K562 (cell line): ENCODE measurements around the gene ZNF90. TPM values are rescaled to one million over a fixed set of nuclear protein-coding genes. Genes with fewer than 3 reads are reported as not detected.

Source experiments
- ATAC-seq: fragments of 200-7000 bp; cut with Tn5 transposase; 3 replicates; pipeline ENCODE4 v1.9.1; 2020; ENCODE audit warnings: moderate library complexity
- BruUV-seq: library from RNA; stranded (reverse); fragments of 400-500 nt; replicated peaks from 2 replicates; lab custom pipeline; 2021; lab: Mats Ljungman, UMichigan
- CTCF ChIA-PET: fragments of 300-600 bp; formaldehyde crosslinking; extraction: SDS; loops from one replicate; lab custom pipeline; 2021; ENCODE audit warnings: low intra/inter-chr PET ratio; lab: Yijun Ruan, JAX
- POLR2A ChIA-PET: fragments of 300-600, 350-650 bp; sonication (Branson Sonifier 250); formaldehyde crosslinking; extraction: SDS; loops from one replicate; lab custom pipeline; 2021; ENCODE audit warnings: antibody characterized with exemption, inconsistent platforms; lab: Yijun Ruan, JAX
- DNase-seq, 4 experiments: peaks; one replicate each; pipeline versions ENCODE4 v3.0.0 to v3.0.0-alpha.2; 2011 to 2018; ENCODE audit warnings: low spot score in 3 of 4, mixed read lengths in 3 of 4; ENCODE audit errors: extremely low read depth in 1 of 4
- FAIRE-seq: peaks from 2 replicates; lab custom pipeline; 2011; peaks lifted over from hg19 to GRCh38; lab: Jason Lieb, UNC
- H2AFZ ChIP-seq: 2 replicates; pipeline ENCODE4 v1.6.0; 2011; ENCODE audit warnings: low read depth, low read length, control low read depth, inconsistent platforms
- H3K27ac ChIP-seq: fragments of 200-600 bp; 3 replicates; pipeline ENCODE4 v1.8.0; 2011; ENCODE audit warnings: low read depth, mild to moderate bottlenecking, control low read depth, inconsistent platforms, low read length, moderate library complexity, mixed read lengths; ENCODE audit errors: extremely low read depth
- H3K27me3 ChIP-seq, 2 experiments: fragments of 300-600 bp in 1 of 2; 2 replicates in 1 of 2; 3 replicates in 1 of 2; pipeline versions ENCODE4 v1.6.0 to v1.8.0; 2011; ENCODE audit warnings: inconsistent platforms in 2 of 2, low read length in 2 of 2, mild to moderate bottlenecking in 1 of 2, mixed read lengths in 1 of 2, moderate library complexity in 1 of 2; ENCODE audit not compliant: control insufficient read depth in 2 of 2, insufficient read depth in 2 of 2
- H3K36me3 ChIP-seq: fragments of 300-600 bp; 3 replicates; pipeline ENCODE4 v1.8.0; 2011; ENCODE audit warnings: mild to moderate bottlenecking, low read length, inconsistent platforms; ENCODE audit not compliant: control insufficient read depth, insufficient read depth
- H3K4me1 ChIP-seq, 2 experiments: fragments of 200-600 bp in 1 of 2; replicated peaks in 1 of 2; 2 replicates in 1 of 2; 3 replicates in 1 of 2; pipeline versions ENCODE4 v1.5.1 to v1.8.0; 2011; ENCODE audit warnings: inconsistent platforms in 2 of 2, low read length in 2 of 2, mild to moderate bottlenecking in 1 of 2, mixed read lengths in 1 of 2, moderate library complexity in 1 of 2; ENCODE audit not compliant: control insufficient read depth in 2 of 2, insufficient read depth in 2 of 2
- H3K4me2 ChIP-seq: 2 replicates; pipeline ENCODE4 v1.6.1; 2011; ENCODE audit warnings: low read length, control low read depth, inconsistent platforms, mixed read lengths; ENCODE audit not compliant: insufficient read depth
- H3K4me3 ChIP-seq: fragments of 200-600 bp; sonication (generic), shearing (Covaris generic); 2 replicates; pipeline ENCODE4 v1.5.1; 2016; ENCODE audit warnings: control low read depth, inconsistent platforms
- H3K79me2 ChIP-seq: fragments of 200-600 bp; 3 replicates; pipeline ENCODE4 v1.8.0; 2011; ENCODE audit warnings: low read length, inconsistent platforms; ENCODE audit not compliant: control insufficient read depth, insufficient read depth
- H3K9ac ChIP-seq, 2 experiments: 2 replicates each; pipeline versions ENCODE4 v1.6.0 to v1.6.1; 2011; ENCODE audit warnings: low read depth in 2 of 2, low read length in 2 of 2, control low read depth in 1 of 2, inconsistent platforms in 1 of 2, mild to moderate bottlenecking in 1 of 2, mixed read lengths in 1 of 2; ENCODE audit not compliant: insufficient read depth in 1 of 2
- H3K9me1 ChIP-seq: one replicate; pipeline ENCODE4 v1.6.0; 2011; ENCODE audit warnings: inconsistent platforms, mild to moderate bottlenecking, low read length, moderate library complexity; ENCODE audit not compliant: control insufficient read depth, insufficient read depth
- H3K9me3 ChIP-seq: replicated peaks from 2 replicates; pipeline ENCODE4 v1.5.1; 2011; ENCODE audit warnings: low read depth, low read length, inconsistent platforms; ENCODE audit not compliant: control insufficient read depth, insufficient read depth
- H4K20me1 ChIP-seq: replicated peaks from 2 replicates; pipeline ENCODE4 v1.6.1; 2011; ENCODE audit warnings: low read length, inconsistent platforms, mixed read lengths; ENCODE audit not compliant: control insufficient read depth, insufficient read depth
- KLF16 ChIP-seq: IDR thresholded peaks from 2 replicates; pipeline ENCODE4 v1.6.1; 2016; ENCODE audit warnings: antibody characterized with exemption
- NRF1 ChIP-seq, 2 experiments: fragments of 450-650 bp; IDR thresholded peaks in 1 of 2; conservative IDR thresholded peaks in 1 of 2; 2 replicates each; pipeline ENCODE4 v1.6.1; 2014; ENCODE audit warnings: mild to moderate bottlenecking in 2 of 2
- RFX1 ChIP-seq: fragments of 450-650 bp; IDR thresholded peaks from 2 replicates; pipeline ENCODE4 v1.6.1; 2016; ENCODE audit warnings: mild to moderate bottlenecking, moderate library complexity
- ZNF780A ChIP-seq: fragments of 250-450 bp; sonication (Bioruptor Pico); IDR thresholded peaks from 2 replicates; pipeline ENCODE4 v1.5.0; 2021; ENCODE audit warnings: mild to moderate bottlenecking
- WGBS: fragments of 100-300 bp; shearing (Covaris generic); methylation state at CpG from one replicate; pipeline ENCODE4 v1.1.6; 2016; ENCODE audit warnings: low coverage, mixed read lengths; ENCODE audit not compliant: insufficient coverage; ENCODE audit errors: missing lambda C conversion rate; 5-methylcytosine and 5-hydroxymethylcytosine counted together
- in situ Hi-C: fragments of 300-500 bp; cut with MboI; formaldehyde crosslinking; loops from 4 replicates; pipeline ENCODE4 v1.15.0; 2018; ENCODE audit warnings: inconsistent platforms, mixed read lengths
- intact Hi-C: fragments of 100-400 bp; cut with micrococcal nuclease; formaldehyde crosslinking; loops from 2 replicates; pipeline ENCODE4 v1.14.2; 2022
- polyA plus RNA-seq, 8 experiments: library from polyadenylated mRNA; depleted of rRNA in 4 of 8; stranded (reverse) in 5 of 8; unstranded in 3 of 8; fragments of >200 nt; fragmentation: Nextera tagmentation in 2 of 8; fragmentation: Illumina TruSeq in 1 of 8; extraction: Ambion mirVana in 2 of 8; extraction: Trizol in 1 of 8; gene quantifications; 2 replicates each; pipeline versions ENCODE4 v1.2.1 to v1.2.3, GENCODE V29; 2011 to 2014; ENCODE audit warnings: inconsistent platforms in 1 of 8, missing spikeins in 1 of 8
- total RNA-seq, 7 experiments: library from RNA; depleted of rRNA in 6 of 7; stranded (reverse); fragments of >200 nt in 6 of 7; fragmentation: Illumina TruSeq in 2 of 7; extraction: Trizol in 2 of 7; gene quantifications; 2 replicates each; pipeline versions ENCODE4 v1.2.1 to v1.2.3, GENCODE V29; 2011 to 2021; ENCODE audit warnings: low replicate concordance in 1 of 7
- TF ChIP-seq, protein P1 (sequence below), 3 experiments: fragments of 200-800 bp in 1 of 3; fragments of 250-450 bp in 1 of 3; fragments of 450-650 bp in 1 of 3; sonication (Bioruptor Pico) in 1 of 3; sonication (Bioruptor generic) in 1 of 3; formaldehyde crosslinking in 1 of 3; IDR thresholded peaks; 2 replicates each; pipeline versions ENCODE4 v1.6.1 to v1.8.0; 2016 to 2022; ENCODE audit warnings: mild to moderate bottlenecking in 2 of 3, missing genetic modification characterization in 2 of 3, missing compliant biosample characterization in 1 of 3, moderate library complexity in 1 of 3
- TF ChIP-seq, protein P2 (sequence below), 2 experiments: IDR thresholded peaks in 1 of 2; conservative IDR thresholded peaks in 1 of 2; 2 replicates each; pipeline ENCODE4 v1.6.1; 2016; ENCODE audit warnings: low read depth in 2 of 2, mild to moderate bottlenecking in 1 of 2, missing compliant biosample characterization in 1 of 2, missing genetic modification characterization in 1 of 2, moderate library complexity in 1 of 2
- TF ChIP-seq, protein P3 (sequence below): sonication (generic); formaldehyde crosslinking; IDR thresholded peaks from 2 replicates; pipeline ENCODE4 v1.9.0; 2022; ENCODE audit warnings: mild to moderate bottlenecking, missing genetic modification reagents
- TF ChIP-seq, protein P4 (sequence below): sonication (generic); formaldehyde crosslinking; IDR thresholded peaks from 2 replicates; pipeline ENCODE4 v1.8.0; 2023; ENCODE audit warnings: mild to moderate bottlenecking, missing genetic modification reagents

Gene ZNF90
- total and polyA plus RNA-seq, 9 of the 15 experiments (the other 6 are each of a cell fraction or from before 2014, with no cell fraction given), result 0.20 to 0.89 (median 0.67) TPM; not detected in 1

DNA sequence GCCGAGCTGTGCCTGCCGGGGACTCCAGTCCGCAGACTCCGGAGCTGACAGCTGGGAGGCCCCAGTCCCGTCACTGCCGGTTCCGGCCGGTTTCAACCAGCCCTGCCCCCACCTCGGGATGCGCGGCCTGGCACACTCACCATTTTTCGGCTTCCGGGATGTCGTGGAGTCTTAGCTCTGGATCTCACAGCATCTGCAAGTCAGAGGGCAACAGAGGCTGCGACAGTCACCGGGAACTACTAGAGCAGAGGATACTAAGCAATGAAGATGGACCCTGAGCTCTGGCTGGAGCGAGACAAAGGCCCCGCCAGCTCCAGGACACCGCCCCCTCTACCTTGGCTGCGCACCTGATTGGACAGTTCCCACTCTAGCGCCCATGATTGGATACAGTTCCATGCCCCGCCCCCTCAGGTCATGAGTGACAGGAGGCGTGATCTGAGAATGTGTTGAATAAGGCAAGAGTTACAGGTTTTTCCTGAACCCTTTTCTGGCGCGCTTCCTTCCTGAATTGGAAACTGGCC is 38.5 kb upstream of the ZNF90 start, which contains the start of gene ZNF682:
Gene ZNF682 (minus strand): TSS at position 303 of the 521 bp plus-strand sequence. CDS start 160 bp downstream, at position 143.
- H3K27ac ChIP-seq, result no peak within 1 kb of the TSS
- DNase-seq, result peak; percentile 20 to 37 (median 28)
- 3% methylated on average over 22 of the region's 25 CpGs for WGBS
- TF ChIP-seq NRF1 (conservative IDR thresholded peaks at IDR 0.05 in 1 of 2, IDR thresholded peaks at IDR 0.05 in 1 of 2) (peak in 1 of 2 experiments; percentile 33; a peak in 2 of 4 replicates), ZNF780A (CRISPR knock-in tag) (no peak), RFX1 (no peak), KLF16 (peak; percentile 45; the same call in 1 of the 2 replicates)
- TF ChIP-seq, protein P1, sequence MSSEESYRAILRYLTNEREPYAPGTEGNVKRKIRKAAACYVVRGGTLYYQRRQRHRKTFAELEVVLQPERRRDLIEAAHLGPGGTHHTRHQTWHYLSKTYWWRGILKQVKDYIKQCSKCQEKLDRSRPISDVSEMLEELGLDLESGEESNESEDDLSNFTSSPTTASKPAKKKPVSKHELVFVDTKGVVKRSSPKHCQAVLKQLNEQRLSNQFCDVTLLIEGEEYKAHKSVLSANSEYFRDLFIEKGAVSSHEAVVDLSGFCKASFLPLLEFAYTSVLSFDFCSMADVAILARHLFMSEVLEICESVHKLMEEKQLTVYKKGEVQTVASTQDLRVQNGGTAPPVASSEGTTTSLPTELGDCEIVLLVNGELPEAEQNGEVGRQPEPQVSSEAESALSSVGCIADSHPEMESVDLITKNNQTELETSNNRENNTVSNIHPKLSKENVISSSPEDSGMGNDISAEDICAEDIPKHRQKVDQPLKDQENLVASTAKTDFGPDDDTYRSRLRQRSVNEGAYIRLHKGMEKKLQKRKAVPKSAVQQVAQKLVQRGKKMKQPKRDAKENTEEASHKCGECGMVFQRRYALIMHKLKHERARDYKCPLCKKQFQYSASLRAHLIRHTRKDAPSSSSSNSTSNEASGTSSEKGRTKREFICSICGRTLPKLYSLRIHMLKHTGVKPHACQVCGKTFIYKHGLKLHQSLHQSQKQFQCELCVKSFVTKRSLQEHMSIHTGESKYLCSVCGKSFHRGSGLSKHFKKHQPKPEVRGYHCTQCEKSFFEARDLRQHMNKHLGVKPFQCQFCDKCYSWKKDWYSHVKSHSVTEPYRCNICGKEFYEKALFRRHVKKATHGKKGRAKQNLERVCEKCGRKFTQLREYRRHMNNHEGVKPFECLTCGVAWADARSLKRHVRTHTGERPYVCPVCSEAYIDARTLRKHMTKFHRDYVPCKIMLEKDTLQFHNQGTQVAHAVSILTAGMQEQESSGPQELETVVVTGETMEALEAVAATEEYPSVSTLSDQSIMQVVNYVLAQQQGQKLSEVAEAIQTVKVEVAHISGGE (CRISPR knock-in tag; IDR thresholded peaks at IDR 0.05), result peak in 1 of 3 experiments; percentile 90; a peak in 1 of 6 replicates
- TF ChIP-seq, protein P2, sequence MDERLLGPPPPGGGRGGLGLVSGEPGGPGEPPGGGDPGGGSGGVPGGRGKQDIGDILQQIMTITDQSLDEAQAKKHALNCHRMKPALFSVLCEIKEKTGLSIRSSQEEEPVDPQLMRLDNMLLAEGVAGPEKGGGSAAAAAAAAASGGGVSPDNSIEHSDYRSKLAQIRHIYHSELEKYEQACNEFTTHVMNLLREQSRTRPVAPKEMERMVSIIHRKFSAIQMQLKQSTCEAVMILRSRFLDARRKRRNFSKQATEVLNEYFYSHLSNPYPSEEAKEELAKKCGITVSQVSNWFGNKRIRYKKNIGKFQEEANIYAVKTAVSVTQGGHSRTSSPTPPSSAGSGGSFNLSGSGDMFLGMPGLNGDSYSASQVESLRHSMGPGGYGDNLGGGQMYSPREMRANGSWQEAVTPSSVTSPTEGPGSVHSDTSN (CRISPR knock-in tag; IDR thresholded peaks at IDR 0.05; ENCODE audit: low read depth), result no peak
- TF ChIP-seq, protein P2 (tag; conservative IDR thresholded peaks at IDR 0.05; ENCODE audit: low read depth), result peak; percentile 47
- TF ChIP-seq, protein P3, sequence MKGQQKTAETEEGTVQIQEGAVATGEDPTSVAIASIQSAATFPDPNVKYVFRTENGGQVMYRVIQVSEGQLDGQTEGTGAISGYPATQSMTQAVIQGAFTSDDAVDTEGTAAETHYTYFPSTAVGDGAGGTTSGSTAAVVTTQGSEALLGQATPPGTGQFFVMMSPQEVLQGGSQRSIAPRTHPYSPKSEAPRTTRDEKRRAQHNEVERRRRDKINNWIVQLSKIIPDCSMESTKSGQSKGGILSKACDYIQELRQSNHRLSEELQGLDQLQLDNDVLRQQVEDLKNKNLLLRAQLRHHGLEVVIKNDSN (CRISPR knock-in tag), result no peak
- TF ChIP-seq, protein P4, sequence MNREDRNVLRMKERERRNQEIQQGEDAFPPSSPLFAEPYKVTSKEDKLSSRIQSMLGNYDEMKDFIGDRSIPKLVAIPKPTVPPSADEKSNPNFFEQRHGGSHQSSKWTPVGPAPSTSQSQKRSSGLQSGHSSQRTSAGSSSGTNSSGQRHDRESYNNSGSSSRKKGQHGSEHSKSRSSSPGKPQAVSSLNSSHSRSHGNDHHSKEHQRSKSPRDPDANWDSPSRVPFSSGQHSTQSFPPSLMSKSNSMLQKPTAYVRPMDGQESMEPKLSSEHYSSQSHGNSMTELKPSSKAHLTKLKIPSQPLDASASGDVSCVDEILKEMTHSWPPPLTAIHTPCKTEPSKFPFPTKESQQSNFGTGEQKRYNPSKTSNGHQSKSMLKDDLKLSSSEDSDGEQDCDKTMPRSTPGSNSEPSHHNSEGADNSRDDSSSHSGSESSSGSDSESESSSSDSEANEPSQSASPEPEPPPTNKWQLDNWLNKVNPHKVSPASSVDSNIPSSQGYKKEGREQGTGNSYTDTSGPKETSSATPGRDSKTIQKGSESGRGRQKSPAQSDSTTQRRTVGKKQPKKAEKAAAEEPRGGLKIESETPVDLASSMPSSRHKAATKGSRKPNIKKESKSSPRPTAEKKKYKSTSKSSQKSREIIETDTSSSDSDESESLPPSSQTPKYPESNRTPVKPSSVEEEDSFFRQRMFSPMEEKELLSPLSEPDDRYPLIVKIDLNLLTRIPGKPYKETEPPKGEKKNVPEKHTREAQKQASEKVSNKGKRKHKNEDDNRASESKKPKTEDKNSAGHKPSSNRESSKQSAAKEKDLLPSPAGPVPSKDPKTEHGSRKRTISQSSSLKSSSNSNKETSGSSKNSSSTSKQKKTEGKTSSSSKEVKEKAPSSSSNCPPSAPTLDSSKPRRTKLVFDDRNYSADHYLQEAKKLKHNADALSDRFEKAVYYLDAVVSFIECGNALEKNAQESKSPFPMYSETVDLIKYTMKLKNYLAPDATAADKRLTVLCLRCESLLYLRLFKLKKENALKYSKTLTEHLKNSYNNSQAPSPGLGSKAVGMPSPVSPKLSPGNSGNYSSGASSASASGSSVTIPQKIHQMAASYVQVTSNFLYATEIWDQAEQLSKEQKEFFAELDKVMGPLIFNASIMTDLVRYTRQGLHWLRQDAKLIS (CRISPR knock-in tag), result no peak

More for the DNA sequence above, 38.5 kb upstream of the ZNF90 start, which contains the start of gene ZNF682:
- intact Hi-C loops, result no loop called here
- no peaks in the 10 kb centered on the region for H3K9me1 ChIP-seq
- H4K20me1 ChIP-seq, result no peaks in the 10 kb centered on the region
- in situ Hi-C loops, result no loop called here
- no peak within 1 kb of the TSS for H3K4me2 ChIP-seq
- no peaks in the 10 kb centered on the region for H3K36me3 ChIP-seq
- no peak within 1 kb of the TSS for H3K9ac ChIP-seq
- H3K79me2 ChIP-seq, result no peaks in the 10 kb centered on the region
- no peaks in the 10 kb centered on the region for H3K27me3 ChIP-seq
- H3K4me1 ChIP-seq, result no peaks in the 10 kb centered on the region
- POLR2A ChIA-PET, result interaction anchor here (0.6 kb wide), 1 partner anchor 373 kb away, joined by 3 read pairs; no protein-coding TSS in a partner anchor
- H3K4me3 ChIP-seq, result no peak within 1 kb of the TSS
- CTCF ChIA-PET, result no interaction called here
- FAIRE-seq (no peak), ATAC-seq (peak; percentile 73)
- no peak within 1 kb of the TSS for H2AFZ ChIP-seq
- H3K9me3 ChIP-seq, result no peaks in the 10 kb centered on the region
- BruUV-seq, result no TSS peak
